ENCODE results near the gene ESF1. TPM values are rescaled to one million over a fixed set of nuclear protein-coding genes. Genes with fewer than 3 reads are reported as not detected.

The ESF1 gene
- total RNA-seq, 1 experiment from 2014 or later: 22.7 TPM

- H3K36me3 Mint-ChIP-seq (ENCODE audit: insufficient read depth, unreplicated experiment): peaks cover 42% of the 10 kb centered on the region
These were observed 6.0 kb upstream of the ESF1 start for GRCh38 chr20:13790708-13791107.

GRCh38 chr20:13788167-13788834, 3.6 kb upstream of the ESF1 start:
- POLR2A ChIA-PET: no interaction called here
- BruUV-seq (replicated peaks): no TSS peak
- peaks cover 37% of the 10 kb centered on the region for H3K36me3 Mint-ChIP-seq (ENCODE audit: insufficient read depth, unreplicated experiment)
- CTCF ChIA-PET: interaction anchor here (0.6 to 1.6 kb wide), 12 partner anchors 8 to 863 kb away, joined by 3 to 9 read pairs (median 4); no protein-coding TSS in a partner anchor
- no peaks in the 10 kb centered on the region for H3K27me3 ChIP-seq (replicated peaks; ENCODE audit: control insufficient read depth, insufficient read depth, low read length)
- peaks cover 2% of the 10 kb centered on the region; the same call in 1 of the 2 replicates for H3K36me3 ChIP-seq (ENCODE audit: control insufficient read depth, insufficient read depth, low read length)
- intact Hi-C loops (cut with micrococcal nuclease; ENCODE audit: unreplicated experiment): loop anchor here (1.0 to 10.0 kb wide), 3 partner anchors 176 to 863 kb away; no protein-coding TSS in a partner anchor
- H3K9me3 ChIP-seq: no peaks in the 10 kb centered on the region
- H3K4me3 Mint-ChIP-seq (ENCODE audit: unreplicated experiment): no peak overlapping the region
- no peak overlapping the region for H3K4me3 ChIP-seq (ENCODE audit: low read depth, low read length)
- H3K4me1 ChIP-seq: peaks cover 12% of the 10 kb centered on the region; the same call in 1 of the 2 replicates
- no peak overlapping the region for H3K27ac Mint-ChIP-seq (ENCODE audit: unreplicated experiment)
- peak; percentile 32 to 69 for TF ChIP-seq CTCF (IDR thresholded peaks at IDR 0.05; ENCODE audit: insufficient read depth in 1 of 2, low read depth in 1 of 2, low read length in 1 of 2, severe bottlenecking in 1 of 2, unreplicated experiment in 1 of 2)
- H3K4me1 Mint-ChIP-seq (ENCODE audit: low read depth, unreplicated experiment): peaks cover 7% of the 10 kb centered on the region
- no peaks in the 10 kb centered on the region for H3K9me3 Mint-ChIP-seq (ENCODE audit: unreplicated experiment)
- no peaks in the 10 kb centered on the region for H3K27me3 Mint-ChIP-seq (ENCODE audit: insufficient read depth, unreplicated experiment)
- peak; percentile 69 to 72 for DNase-seq

More at GRCh38 chr20:13790708-13791107, 6.0 kb upstream of the ESF1 start:
- H3K27ac Mint-ChIP-seq (ENCODE audit: unreplicated experiment): no peak overlapping the region
- no peak for TF ChIP-seq CTCF (IDR thresholded peaks at IDR 0.05; ENCODE audit: insufficient read depth in 1 of 2, low read depth in 1 of 2, low read length in 1 of 2, severe bottlenecking in 1 of 2, unreplicated experiment in 1 of 2)
- CTCF ChIA-PET: no interaction called here
- BruUV-seq (replicated peaks): no TSS peak
- H3K4me1 Mint-ChIP-seq (ENCODE audit: low read depth, unreplicated experiment): peaks cover 7% of the 10 kb centered on the region
- DNase-seq: no peak
- H3K9me3 Mint-ChIP-seq (ENCODE audit: unreplicated experiment): no peaks in the 10 kb centered on the region
- Histone ChIP-seq H3K36me3 (ENCODE audit: control insufficient read depth, insufficient read depth, low read length) (peaks cover 2% of the 10 kb centered on the region; the same call in 1 of the 2 replicates), H3K9me3 (no peaks in the 10 kb centered on the region), H3K27me3 (replicated peaks; ENCODE audit: control insufficient read depth, insufficient read depth, low read length) (no peaks in the 10 kb centered on the region), H3K4me3 (ENCODE audit: low read depth, low read length) (no peak overlapping the region), H3K4me1 (peaks cover 12% of the 10 kb centered on the region; the same call in 1 of the 2 replicates)
- H3K4me3 Mint-ChIP-seq (ENCODE audit: unreplicated experiment): no peak overlapping the region
- intact Hi-C loops (cut with micrococcal nuclease; ENCODE audit: unreplicated experiment): no loop called here
- POLR2A ChIA-PET: no interaction called here
- H3K27me3 Mint-ChIP-seq (ENCODE audit: insufficient read depth, unreplicated experiment): no peaks in the 10 kb centered on the region

- Histone ChIP-seq H3K36me3 (ENCODE audit: control insufficient read depth, insufficient read depth, low read length) (peaks cover 5% of the 10 kb centered on the region), H3K27me3 (replicated peaks; ENCODE audit: control insufficient read depth, insufficient read depth, low read length) (no peaks in the 10 kb centered on the region), H3K4me3 (ENCODE audit: low read depth, low read length) (peak overlapping the region; percentile 83), H3K4me1 (peaks cover 12% of the 10 kb centered on the region; the same call in 1 of the 2 replicates), H3K9me3 (no peaks in the 10 kb centered on the region)
- BruUV-seq (replicated peaks): no TSS peak
- intact Hi-C loops (cut with micrococcal nuclease; ENCODE audit: unreplicated experiment): loop anchor here (5.0 to 10.0 kb wide), 2 partner anchors 174 to 451 kb away; no protein-coding TSS in a partner anchor
- no peak for DNase-seq
- Mint-ChIP-seq H3K4me1 (ENCODE audit: low read depth, unreplicated experiment) (peaks cover 14% of the 10 kb centered on the region), H3K4me3 (ENCODE audit: unreplicated experiment) (peak overlapping the region; percentile 93), H3K36me3 (ENCODE audit: insufficient read depth, unreplicated experiment) (peaks cover 52% of the 10 kb centered on the region), H3K9me3 (ENCODE audit: unreplicated experiment) (no peaks in the 10 kb centered on the region), H3K27ac (ENCODE audit: unreplicated experiment) (peak overlapping the region; percentile 98), H3K27me3 (ENCODE audit: insufficient read depth, unreplicated experiment) (no peaks in the 10 kb centered on the region)
- ChIA-PET POLR2A (interaction anchor here (0.9 kb wide), 1 partner anchor 147 kb away, joined by 3 read pairs; no protein-coding TSS in a partner anchor), CTCF (no interaction called here)
- TF ChIP-seq CTCF (IDR thresholded peaks at IDR 0.05; ENCODE audit: insufficient read depth in 1 of 2, low read depth in 1 of 2, low read length in 1 of 2, severe bottlenecking in 1 of 2, unreplicated experiment in 1 of 2): no peak
These were observed 1.6 kb upstream of the ESF1 start for GRCh38 chr20:13786143-13786828.

Measured in Caco-2 (cell line).